ENCODE measurements around the gene NMT1.

DNA sequence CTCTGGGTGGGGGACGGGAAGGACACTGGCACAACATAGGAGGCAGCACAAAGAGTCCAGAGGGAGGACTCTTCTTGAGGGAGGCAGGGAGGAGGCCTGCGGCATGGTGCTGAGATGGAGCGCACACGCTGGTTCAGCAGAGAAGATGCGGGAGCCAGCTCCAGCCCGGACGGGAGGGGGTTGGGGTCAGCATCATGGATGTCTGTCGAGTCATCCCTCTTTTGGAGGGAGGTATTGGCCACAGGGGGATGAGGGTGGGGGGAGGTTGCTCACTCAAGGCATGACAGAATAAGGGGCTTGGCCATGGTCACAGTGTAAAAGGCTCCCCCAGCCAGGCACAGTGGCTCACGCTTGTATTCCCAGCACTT lies 29.0 kb upstream of the NMT1 start:
- TF ChIP-seq, protein P1, sequence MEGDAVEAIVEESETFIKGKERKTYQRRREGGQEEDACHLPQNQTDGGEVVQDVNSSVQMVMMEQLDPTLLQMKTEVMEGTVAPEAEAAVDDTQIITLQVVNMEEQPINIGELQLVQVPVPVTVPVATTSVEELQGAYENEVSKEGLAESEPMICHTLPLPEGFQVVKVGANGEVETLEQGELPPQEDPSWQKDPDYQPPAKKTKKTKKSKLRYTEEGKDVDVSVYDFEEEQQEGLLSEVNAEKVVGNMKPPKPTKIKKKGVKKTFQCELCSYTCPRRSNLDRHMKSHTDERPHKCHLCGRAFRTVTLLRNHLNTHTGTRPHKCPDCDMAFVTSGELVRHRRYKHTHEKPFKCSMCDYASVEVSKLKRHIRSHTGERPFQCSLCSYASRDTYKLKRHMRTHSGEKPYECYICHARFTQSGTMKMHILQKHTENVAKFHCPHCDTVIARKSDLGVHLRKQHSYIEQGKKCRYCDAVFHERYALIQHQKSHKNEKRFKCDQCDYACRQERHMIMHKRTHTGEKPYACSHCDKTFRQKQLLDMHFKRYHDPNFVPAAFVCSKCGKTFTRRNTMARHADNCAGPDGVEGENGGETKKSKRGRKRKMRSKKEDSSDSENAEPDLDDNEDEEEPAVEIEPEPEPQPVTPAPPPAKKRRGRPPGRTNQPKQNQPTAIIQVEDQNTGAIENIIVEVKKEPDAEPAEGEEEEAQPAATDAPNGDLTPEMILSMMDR (IDR thresholded peaks at IDR 0.05): no peak
- no peak for TF ChIP-seq POLR2A (IDR thresholded peaks at IDR 0.05)
- TF ChIP-seq EP300 (IDR thresholded peaks at IDR 0.05): no peak

Measured in upper lobe of left lung (tissue), 4 donors.